HG02623 (cell line): ENCODE data around the gene PABPN1L.

Source experiments
- ATAC-seq: cut with Tn5 transposase; IDR thresholded peaks from one replicate; pipeline ENCODE4 v1.9.1; 2021; ENCODE audit warnings: moderate library complexity; ENCODE audit not compliant: unreplicated experiment

PABPN1L gene

DNA sequence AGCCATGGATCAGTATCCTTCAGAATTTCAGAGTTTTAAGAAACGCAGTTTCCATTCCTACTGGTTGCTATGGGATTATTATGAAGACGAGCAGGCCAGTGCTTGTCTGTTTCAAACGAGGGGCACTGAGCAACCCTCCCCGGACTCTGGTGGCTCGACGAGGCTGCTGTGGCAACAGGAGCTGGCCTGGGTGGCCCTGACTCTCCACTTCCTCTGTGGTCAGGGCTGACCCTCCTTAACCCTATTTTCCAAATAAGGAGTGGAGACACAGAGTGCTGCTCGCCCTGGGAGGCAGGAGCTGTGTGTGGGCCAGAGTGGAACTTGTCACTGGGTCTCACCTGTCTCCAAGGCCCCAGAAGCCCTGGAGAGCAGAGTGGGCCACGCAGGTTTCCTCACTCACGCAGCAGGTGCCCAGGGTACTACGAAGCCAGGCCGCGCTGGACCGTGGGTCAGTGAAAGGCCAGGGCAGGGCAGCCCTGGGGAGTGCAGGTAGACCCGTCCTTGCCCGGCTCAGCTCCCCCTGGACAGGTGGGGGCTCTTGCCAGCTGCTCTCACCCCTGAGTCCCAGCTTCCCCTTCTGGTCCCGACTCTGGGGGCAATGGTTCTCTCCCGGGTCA, 13.0 kb downstream of the PABPN1L start:
- ATAC-seq = no peak

DNA sequence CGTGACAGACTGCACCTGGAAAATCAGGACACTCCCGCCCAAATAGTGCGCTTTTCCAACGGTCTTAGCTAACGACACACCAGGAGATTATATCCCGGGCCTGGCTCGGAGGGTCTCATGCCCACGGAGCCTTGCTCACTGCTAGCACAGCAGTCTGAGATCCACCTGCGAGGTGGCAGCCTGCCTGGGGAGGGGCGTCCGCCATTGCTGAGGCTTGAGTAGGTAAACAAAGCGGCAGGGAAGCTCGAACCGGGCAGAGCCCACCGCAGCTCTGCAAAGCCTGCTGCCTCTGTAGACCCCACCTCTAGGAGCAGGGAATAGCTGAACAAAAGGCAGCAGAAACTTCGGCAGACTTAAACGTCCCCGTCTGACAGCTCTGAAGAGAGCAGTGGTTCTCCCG, 14.8 kb downstream of the PABPN1L start:
- ATAC-seq = no peak

DNA sequence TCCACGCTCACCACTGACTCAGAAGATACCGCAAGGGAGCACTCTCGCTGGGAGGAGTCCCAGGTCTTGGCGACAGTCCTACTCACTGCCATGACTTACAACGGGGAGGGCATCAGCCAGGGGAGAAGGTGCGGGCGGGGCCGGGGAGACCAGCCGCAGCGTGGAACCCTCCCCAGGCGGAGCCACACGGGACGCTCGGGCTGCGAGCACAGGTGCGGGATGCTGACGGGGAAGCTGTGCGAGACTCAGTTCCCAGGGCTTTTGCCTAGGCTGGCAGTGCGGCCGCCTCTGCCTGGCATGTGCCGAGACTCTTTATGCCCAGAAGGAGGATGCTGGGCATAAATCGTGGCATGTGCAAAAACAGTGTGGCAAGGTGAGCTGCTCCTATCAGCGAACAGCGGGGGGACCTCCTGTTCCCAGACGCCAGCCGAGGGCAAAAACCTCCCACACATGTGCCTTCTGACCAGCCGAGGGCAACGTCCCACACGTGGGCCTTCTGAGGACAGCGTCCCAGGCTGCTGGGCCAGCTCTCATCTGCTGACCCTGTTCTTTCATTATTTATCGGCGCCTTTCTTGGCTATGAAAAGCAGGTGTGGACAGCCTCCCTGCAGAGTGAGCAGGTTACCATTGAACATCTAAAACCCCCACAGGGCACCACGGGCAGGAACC, 15.8 kb downstream of the PABPN1L start:
- ATAC-seq = no peak

DNA sequence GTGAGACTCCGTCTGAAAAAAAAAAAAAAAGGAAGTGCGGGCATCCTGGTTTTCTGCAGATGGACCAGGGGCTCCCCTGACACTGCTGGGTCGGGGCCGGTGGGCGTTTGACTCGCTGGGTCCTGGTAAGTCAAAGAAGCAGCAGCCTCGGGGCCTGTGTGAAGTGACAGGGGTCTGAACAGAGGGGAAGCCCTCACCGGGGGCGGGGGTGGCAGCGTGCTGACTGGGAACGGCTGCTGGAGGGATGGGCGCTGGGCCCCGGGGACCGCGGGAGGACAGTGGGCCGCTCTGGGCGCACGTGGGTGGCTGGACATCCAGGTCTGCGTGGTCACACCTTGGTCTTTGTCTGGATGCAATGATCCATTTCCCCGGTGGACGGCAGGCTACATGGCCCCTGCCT, 17.9 kb downstream of the PABPN1L start:
- no peak for ATAC-seq

DNA sequence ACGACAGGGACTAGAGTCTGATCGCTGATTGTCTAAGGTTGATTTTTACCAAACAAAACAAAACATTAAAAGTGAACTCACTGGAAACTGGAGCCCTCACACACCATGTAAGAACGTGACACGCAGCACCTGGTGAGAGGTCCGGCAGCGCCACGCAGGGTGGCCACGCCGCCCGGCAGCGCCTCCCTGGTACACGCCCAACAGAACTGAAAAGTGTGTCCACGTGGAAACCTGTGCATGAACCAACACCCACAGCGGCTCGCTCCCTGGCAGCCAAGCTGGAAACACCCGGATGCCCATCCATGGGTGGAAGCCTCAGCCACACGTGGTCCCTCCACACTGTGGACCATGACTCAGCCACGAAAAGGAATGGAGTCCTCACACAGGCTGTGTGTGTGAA, 18.8 kb downstream of the PABPN1L start:
- ATAC-seq = no peak

DNA sequence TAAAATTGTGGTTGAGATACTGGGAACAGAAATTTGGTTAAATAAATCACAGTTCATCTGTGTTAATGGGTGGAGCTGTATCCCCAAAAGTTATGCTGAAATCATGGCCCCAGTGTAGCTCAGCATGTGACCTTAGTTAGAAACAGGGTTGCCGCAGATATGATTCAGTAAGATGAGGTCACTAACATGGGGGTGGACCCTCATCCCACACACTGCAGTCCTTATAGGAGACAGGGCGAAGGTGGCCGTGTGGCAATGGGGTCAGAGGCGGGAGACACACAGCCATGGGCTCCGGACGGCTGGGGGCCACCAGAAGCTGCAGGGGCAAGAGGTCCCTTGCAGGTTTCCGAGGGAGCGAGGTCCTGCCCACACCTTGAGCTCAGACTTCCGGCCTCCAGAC, 20.4 kb downstream of the PABPN1L start:
- ATAC-seq = no peak

DNA sequence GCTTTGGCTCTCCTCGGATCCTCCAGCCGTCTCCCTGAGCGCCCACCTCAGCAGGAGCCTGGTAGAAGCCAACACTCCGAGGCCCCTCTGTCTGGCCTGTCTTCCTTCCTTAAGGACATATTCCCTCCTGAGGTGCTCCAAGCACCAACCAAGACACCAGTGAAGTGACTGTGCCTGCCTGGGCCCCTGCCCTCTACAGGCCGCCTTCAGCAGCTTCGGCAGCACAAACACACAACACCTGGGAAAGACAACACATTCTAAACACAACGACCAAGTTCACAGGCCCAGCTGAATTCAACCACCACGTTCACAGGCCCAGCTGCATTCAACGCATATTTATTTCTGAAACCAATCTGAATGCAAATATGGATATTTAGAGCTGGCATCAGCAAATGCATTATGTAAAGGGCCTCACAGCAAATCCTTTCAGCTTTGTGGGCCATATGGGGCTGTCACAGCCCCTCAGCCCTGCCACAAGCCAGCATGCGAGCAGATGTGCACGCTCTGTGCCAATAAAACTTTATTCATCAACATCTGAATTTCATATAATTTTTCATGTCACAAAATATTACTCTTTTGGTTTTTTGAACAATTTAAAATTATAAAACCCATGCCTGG, 21.9 kb downstream of the PABPN1L start:
- no peak for ATAC-seq

DNA sequence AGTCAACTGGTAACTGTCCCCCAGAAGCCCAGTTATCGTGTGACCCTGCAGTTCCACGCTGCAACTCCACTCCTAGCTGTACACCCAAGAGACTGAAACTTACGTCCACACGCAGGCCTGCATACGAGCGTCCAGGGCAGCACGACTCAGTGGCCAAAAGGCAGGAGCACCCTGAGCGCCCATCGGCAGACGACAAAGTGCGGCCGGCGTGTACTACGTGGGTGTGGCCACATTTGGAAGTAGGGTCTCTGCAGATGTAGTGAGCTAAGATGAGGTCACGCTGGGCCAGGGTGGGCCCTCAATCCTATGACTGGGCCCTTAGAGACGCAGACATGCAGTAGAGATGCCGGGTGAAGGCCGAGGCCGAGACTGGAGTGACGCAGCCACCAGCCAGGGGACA, 23.2 kb downstream of the PABPN1L start:
- no peak for ATAC-seq

DNA sequence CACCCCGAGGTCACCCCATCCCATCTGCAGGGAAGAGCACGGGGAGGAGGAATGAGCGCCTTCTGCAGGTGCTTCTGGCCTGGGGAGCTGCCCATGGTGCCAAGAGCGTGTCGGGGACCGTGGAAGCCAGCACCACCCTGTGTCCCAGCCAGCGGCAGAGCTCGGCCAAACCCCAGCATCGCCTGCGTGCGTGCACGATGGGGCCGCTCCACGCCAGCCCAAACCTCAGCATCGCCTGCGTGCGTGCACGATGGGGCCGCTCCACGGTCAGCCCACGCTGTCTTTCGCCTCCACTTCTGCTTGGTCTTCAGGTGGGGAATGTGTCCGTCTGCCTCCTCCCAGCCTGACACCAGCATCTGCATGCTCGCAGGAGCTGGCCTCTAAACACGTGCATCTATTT, 23.7 kb downstream of the PABPN1L start:
- ATAC-seq = no peak

DNA sequence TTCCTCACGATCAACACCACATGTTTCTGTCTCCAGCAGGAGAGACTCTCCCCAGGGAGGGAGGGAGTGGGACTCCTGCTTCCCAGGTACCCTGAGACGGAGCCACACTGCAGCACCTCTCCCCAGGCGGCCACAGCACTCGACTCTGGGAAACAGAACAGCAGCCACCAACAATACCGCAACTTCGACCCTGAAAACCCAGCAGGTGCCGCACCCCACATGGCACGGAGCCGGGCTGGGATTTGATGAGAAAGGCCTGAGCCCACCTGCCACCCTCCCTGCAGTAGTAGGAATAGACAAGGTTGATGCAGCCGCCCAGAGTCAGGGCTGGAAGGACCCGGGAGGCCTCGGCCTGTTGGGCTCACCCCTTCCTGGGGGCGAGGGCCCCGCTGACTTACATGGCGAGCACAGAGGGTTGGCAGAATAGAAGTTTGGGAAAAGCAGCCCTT, 24.1 kb downstream of the PABPN1L start:
- ATAC-seq = no peak

DNA sequence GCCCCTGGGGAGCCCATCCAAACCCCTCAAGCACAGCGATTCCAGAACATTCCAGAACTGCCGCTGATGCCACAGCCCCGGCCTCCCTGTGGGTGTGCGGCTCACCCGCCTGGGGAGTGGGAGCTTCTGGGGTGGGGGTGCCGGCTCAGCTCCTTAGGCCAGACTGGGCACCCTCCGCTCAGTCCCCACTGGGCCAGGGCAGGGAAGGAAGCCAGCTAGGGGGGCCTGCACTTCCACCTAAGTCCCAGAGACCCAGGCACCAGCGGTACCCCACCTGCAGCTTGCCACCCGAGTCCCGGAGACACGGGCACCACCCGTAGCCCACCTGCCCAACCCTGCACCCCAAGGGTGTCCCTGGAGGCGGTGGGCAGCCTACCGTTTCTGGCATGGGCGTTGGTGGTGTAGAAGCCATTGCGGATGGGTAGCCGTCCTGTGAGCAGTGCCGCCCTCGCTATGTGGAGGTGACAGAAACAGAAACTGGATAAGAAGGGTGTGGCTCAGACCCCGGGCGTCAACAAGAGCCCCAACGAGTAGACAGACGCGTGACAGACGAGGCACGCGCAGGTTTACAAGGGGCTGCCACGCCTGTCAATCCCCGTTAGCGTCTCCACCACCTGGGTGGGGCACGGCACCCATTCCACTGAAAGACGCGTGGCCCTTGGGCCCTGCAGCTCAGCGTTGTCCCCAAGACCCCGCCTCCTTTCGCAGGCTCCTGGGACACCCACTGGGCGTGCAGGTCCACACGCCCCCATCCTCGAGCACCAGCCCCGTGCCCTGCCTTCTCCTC, 24.7 kb downstream of the PABPN1L start:
- ATAC-seq = no peak

DNA sequence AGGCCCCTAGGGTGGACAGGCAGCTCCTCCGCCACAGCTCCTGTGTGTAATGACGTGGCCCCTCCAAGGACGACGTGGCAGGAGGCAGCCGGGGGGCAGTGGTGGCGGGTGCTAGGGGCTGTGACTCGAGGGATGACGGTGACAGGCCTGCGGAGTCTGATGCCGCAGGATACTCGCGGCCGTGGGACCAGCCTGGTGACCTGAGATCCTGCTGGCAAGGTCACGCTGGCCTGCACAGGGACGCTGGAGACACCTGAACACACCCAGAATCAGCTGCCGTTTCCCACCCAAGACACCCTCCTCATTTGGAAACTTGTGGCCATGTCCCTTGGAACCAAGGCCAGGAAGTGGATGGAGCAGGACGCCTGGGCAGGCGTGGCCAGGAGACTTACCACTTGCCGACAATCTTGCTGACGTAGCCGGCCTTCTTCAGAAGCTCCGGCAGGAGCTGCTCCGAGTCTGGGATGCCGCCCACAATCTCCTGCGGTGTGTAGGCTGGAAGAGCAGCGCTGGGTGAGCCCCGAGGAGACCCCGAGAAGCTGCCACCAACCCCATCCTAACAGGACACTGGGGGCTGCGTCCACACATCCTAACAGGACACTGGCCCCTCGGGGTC, 25.8 kb downstream of the PABPN1L start:
- no peak for ATAC-seq

DNA sequence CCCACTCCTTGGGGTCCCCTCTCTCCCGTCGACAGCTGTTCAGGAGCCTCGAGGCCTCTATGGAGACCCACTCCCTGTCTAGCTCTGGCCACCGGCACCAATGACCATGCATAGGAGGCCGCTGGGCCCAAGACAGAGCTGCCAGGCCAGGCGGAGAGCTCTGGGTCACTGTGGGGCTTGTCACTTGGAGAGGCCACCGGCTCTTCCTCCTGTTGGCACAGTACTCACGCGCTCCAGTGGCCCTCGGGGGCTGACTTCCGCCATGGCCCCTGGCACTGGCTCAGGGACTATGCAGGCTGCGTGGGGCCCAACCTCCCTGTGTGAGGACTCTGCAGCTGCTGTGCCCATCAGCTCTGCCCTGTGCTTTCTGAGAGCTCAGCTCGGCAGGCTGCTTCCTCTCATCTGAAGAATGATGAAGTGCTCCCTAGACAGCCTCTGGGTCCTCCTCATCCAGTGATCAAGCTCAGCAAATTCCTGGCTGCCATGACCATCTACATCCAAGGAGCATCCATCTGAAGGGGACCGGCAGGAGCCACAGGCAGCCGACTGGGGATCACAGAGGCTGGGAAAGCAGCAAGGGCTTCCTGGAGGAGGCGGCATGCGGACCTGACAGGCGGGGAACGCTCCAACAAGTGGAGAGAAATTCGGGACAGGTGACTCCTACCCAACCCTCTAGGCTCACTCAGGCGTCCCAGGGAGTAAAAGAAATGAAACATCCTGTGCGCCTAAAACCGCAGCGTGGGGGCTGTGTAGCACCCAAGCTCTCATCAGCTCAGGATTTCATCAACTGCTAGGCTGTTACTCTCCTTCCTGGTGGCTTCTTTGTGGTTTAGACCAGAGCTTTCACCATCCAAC, 26.5 kb downstream of the PABPN1L start:
- no peak for ATAC-seq

DNA sequence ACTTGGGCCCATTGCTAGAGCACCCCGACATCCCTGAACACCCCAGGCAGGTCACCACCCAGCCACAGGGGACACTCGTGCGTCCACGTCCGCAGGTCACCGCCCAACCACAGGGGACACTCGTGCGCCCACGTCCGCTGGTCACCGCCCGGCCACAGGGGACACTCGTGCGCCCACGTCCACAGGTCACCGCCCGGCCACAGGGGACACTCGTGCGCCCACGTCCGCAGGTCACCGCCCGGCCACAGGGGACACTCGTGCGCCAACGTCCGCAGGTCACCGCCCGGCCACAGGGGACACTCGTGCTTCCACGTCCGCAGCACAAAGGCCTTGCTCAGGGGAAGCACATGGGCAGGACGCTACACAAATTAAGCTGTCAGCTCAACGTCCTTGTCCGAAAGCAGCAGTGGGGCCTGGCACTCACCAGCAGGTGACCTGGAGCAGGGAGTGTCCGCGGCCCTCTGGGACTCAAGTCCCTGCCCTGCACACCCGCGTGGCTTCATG, 27.4 kb downstream of the PABPN1L start:
- no peak for ATAC-seq

DNA sequence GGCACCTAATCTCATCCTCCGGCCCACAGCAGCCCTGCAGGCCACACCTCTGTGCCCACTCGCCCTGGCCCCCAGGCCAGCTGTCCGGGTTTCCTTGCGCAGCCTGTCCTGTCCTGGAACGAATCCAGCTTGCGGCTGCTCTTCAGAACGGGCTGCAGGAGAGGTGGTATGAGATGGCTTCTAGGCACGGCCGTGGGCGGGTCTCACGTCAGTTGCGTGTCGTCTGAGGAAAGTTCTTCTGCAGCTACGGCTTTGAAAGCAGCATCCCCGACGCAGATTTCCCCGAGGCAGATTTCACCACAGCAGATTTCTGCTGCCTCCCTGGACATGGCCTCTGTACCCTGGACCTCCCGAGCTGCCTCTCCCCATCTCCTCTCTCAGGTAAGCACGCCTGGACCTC, 27.9 kb downstream of the PABPN1L start:
- no peak for ATAC-seq

DNA sequence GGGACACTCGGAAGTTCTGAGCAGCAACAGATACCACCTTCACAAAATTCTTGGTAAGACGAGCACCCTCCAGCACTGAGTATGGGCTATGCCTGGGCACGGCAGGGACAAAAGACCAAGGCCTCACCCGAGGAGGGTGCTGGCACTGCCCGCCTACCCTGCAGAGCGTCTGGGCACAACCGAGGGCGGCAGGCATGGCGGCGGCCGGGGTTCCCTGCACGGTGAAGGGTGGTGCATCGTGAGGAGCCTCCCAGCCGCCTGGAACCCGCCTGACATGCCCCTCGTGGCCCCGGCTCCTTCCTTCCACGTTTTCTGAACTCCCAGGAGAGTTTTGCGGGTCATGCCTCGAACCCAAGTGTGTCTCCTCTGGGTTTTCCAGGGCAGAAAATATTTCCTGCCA, 28.7 kb downstream of the PABPN1L start:
- no peak for ATAC-seq

DNA sequence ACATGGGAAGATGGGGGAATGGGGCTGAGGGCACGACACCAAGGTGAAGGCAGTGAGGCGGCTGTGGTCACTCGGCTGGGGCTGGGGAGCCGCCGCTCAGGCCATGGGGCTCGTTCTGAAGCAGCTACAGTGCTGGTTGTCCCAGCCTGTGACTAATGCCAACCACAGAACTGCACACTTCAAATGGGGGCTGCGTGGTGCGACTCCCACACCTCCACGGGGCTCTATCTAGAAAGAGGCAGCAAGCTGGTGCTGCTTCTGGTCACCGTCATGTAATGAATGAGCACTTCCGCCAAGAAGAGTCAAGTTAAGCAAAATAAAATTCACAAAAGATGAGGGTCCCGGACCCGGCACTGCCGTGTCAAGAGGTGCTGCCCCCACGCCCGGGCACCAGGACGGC, 29.7 kb downstream of the PABPN1L start:
- ATAC-seq = no peak

DNA sequence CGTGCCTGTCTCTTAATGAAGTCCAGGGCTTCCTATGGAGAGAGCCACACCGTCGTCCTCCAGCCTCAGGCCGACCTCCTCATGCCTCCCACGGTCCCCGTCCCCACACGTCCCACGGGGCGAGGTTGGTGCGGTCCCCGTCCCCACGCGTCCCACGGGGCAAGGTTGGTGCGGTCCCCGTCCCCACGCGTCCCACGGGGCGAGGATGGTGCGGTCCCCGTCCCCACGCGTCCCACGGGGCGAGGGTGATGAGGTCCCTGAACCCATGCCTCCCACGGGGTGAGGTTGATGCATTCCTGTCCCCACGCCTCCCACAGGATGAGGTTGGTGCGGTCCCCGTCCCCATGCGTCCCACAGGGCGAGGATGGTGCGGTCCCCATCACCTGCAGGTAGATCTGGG, 30.6 kb downstream of the PABPN1L start:
- no peak for ATAC-seq

DNA sequence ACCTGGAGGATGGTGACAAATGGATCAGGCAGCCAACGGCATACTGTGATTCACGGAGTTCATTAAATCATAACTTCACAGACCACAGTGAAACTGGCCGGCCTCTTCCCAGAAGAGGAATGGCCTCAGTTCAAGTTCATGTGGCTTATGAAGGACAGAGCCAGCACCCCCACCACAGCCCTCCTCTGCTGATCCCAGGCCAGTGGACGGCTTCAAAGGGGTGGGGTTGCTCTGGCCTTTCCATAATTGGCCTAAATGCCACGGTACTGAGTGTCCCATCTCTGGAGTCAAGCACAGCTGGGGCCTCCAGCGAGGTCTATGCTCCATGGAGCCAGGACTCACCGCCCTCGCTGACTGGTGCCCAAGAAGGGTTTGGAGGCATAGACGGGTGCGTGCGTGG, 31.1 kb downstream of the PABPN1L start:
- ATAC-seq = no peak

DNA sequence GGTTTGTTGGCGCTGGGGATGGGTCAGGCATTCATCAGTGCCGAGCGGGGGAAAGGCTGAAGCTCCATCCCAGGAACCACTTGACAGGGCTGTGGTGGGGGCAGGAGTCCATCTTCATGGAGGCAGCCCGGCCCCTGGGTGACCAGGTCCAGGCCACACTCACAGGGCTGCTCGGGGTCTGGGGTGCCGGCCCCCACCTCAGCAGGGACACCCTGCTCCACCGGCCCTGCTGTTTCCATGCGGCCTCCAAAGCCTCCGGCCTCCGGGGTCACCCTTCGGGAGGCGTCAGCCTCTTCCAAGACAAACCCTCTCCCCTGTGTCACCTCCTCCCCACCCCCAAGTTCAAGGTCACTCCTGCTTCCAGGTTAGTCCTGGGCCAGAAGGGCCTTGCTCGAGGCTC, 31.8 kb downstream of the PABPN1L start:
- ATAC-seq = no peak
